ENCODE data around the gene C3orf22. TPM values are rescaled to one million over a fixed set of nuclear protein-coding genes. Genes with fewer than 3 reads are reported as not detected.

Gene C3orf22
- total RNA-seq, 2 donors from 2014 or later: not detected

DNA sequence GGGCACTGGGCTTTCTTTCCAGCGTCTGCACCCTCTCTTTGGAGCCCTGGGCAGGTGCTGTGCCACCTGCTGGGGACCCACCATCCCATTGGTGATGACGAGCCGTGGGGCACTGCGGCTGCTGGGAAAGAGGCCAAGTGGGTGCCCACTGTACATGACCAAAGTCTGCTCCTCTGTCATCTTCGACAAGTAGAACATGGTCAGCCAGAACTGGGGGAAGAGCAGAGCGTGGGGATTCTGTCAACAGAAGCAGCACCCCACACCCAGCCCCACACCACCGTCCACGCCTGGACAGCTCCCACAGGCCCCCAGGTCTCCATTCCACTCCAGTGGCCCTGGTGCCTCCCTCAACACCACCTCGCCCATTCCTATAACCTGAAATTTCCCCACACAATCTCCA, 50.8 kb downstream of the C3orf22 start:
- 68 to 83% methylated on average over 9 of the region's 9 CpGs for WGBS, 2 donors
- intact Hi-C loops (cut with DNase I): no loop called here
- H3K27me3 ChIP-seq: no peaks in the 10 kb centered on the region
- no peaks in the 10 kb centered on the region for H3K4me1 ChIP-seq
- no peak for ATAC-seq
- H3K27ac ChIP-seq: no peak overlapping the region
- no peak for DNase-seq
- no peaks in the 10 kb centered on the region for H3K36me3 ChIP-seq (replicated peaks in 1 of 2; ENCODE audit: insufficient read depth in 1 of 2, low read depth in 2 of 2)
- H3K4me3 ChIP-seq: no peak overlapping the region
- no peaks in the 10 kb centered on the region for H3K9me3 ChIP-seq
- TF ChIP-seq, protein P1, sequence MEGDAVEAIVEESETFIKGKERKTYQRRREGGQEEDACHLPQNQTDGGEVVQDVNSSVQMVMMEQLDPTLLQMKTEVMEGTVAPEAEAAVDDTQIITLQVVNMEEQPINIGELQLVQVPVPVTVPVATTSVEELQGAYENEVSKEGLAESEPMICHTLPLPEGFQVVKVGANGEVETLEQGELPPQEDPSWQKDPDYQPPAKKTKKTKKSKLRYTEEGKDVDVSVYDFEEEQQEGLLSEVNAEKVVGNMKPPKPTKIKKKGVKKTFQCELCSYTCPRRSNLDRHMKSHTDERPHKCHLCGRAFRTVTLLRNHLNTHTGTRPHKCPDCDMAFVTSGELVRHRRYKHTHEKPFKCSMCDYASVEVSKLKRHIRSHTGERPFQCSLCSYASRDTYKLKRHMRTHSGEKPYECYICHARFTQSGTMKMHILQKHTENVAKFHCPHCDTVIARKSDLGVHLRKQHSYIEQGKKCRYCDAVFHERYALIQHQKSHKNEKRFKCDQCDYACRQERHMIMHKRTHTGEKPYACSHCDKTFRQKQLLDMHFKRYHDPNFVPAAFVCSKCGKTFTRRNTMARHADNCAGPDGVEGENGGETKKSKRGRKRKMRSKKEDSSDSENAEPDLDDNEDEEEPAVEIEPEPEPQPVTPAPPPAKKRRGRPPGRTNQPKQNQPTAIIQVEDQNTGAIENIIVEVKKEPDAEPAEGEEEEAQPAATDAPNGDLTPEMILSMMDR (IDR thresholded peaks at IDR 0.05): no peak
- TF ChIP-seq POLR2A (IDR thresholded peaks at IDR 0.05): no peak

DNA sequence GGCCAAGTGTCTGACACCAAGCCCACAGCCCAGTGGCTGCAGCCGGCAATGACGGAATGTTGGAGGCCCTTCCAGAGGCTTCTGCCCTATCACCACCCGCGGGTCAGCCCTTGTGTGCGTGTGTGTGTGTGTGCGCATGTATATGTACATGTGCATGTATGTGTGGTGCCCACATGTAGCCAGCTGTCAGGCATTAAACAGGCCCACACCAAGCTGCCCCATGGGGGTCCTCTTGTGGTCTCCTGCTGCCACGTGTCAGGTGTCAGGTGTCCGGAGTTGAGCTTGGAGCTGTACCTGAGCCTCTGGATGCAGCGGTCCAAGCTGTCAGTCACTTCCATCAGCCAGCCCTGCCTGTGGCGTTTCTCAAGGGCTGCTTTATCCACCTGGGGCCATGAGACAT, 55.0 kb downstream of the C3orf22 start:
- ATAC-seq (no peak), DNase-seq (no peak)
- H3K9me3 ChIP-seq: no peaks in the 10 kb centered on the region
- intact Hi-C loops (cut with DNase I): no loop called here
- no peak overlapping the region for H3K4me3 ChIP-seq
- no peak overlapping the region for H3K27ac ChIP-seq
- no peaks in the 10 kb centered on the region for H3K4me1 ChIP-seq
- H3K27me3 ChIP-seq: no peaks in the 10 kb centered on the region
- 74 to 78% methylated on average over 8 to 10 of the region's 10 CpGs for WGBS, 2 donors
- H3K36me3 ChIP-seq (replicated peaks in 1 of 2; ENCODE audit: insufficient read depth in 1 of 2, low read depth in 2 of 2): no peaks in the 10 kb centered on the region
- TF ChIP-seq POLR2A (IDR thresholded peaks at IDR 0.05): no peak
- TF ChIP-seq, protein P1 (IDR thresholded peaks at IDR 0.05): no peak

DNA sequence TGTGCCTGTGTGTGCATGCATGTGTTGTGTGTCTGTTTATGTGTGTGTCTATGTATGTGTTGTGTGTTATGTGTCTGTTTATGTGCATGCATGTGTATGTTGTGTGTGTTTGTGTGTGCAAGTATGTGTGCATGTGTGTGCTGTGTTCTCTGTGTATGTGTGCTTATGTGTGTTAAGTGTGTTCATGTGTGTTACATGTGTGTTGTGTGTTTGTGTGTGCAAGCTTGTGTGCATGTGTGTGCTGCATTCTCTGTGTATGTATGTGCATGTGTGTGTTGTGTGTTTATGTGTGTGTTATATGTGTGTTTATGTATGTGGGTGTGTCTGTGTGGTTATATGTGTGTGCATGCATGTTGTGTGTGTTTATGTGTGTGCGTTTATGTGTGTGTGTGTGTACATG, 56.1 kb downstream of the C3orf22 start:
- no peaks in the 10 kb centered on the region for H3K9me3 ChIP-seq
- H3K4me3 ChIP-seq: no peak overlapping the region
- no peak overlapping the region for H3K27ac ChIP-seq
- 81 to 91% methylated on average over 1 of the region's 1 CpG for WGBS, 2 donors
- no peak for TF ChIP-seq POLR2A (IDR thresholded peaks at IDR 0.05)
- TF ChIP-seq, protein P1 (IDR thresholded peaks at IDR 0.05): no peak
- DNase-seq (no peak), ATAC-seq (no peak)
- no peaks in the 10 kb centered on the region for H3K4me1 ChIP-seq
- no peaks in the 10 kb centered on the region for H3K36me3 ChIP-seq (replicated peaks in 1 of 2; ENCODE audit: insufficient read depth in 1 of 2, low read depth in 2 of 2)
- H3K27me3 ChIP-seq: no peaks in the 10 kb centered on the region
- intact Hi-C loops (cut with DNase I): no loop called here

DNA sequence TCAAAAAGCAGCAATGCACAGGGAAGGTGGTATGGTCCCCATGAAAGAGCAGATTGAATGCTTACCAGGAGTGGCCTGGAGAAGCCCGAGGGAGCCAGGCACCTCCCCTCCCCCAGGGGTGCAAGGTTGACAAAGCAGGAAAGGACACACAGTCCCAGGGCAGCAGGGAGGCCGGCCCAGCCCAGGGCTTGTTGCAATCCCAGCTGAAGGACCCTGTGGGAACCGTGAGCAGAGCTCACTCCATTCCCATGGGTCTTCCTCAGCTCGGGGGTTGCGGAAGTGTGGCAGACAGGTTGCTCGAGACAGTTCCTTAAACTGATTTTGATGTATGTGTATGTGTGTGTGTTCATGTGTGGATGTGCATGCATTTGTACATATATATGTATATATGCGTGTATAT, 57.0 kb downstream of the C3orf22 start:
- H3K4me1 ChIP-seq: no peaks in the 10 kb centered on the region
- WGBS, 2 donors: 59 to 67% methylated on average over 6 to 7 of the region's 7 CpGs
- H3K36me3 ChIP-seq (replicated peaks in 1 of 2; ENCODE audit: insufficient read depth in 1 of 2, low read depth in 2 of 2): no peaks in the 10 kb centered on the region
- H3K27me3 ChIP-seq: no peaks in the 10 kb centered on the region
- no peak overlapping the region for H3K4me3 ChIP-seq
- no peak for ATAC-seq
- intact Hi-C loops (cut with DNase I): no loop called here
- H3K9me3 ChIP-seq: no peaks in the 10 kb centered on the region
- DNase-seq: no peak
- no peak for TF ChIP-seq POLR2A (IDR thresholded peaks at IDR 0.05)
- TF ChIP-seq, protein P1 (IDR thresholded peaks at IDR 0.05): no peak
- no peak overlapping the region for H3K27ac ChIP-seq

DNA sequence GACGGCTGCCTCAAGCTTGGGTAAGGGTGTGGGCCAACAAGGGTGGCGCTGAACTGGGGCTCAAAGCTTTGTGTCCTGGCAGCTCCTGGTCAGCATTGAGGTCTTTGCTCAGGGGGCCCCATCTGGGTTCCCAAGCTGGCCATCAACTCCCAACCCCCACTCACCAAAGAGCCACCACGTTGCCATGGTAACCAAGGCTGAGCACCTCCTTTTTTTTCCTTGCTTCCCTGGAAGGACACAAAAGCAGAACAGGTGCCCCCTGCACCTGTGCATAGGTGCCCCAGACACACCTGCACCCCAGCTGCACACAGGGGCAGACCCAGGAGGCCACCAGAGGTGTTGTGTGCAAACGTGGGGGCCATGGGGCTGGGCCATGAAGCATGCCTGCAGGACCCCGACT, 57.7 kb downstream of the C3orf22 start:
- H3K4me1 ChIP-seq: no peaks in the 10 kb centered on the region
- no peaks in the 10 kb centered on the region for H3K27me3 ChIP-seq
- no peak overlapping the region for H3K27ac ChIP-seq
- TF ChIP-seq POLR2A (IDR thresholded peaks at IDR 0.05): no peak
- TF ChIP-seq, protein P1 (IDR thresholded peaks at IDR 0.05): no peak
- intact Hi-C loops (cut with DNase I): no loop called here
- no peaks in the 10 kb centered on the region for H3K36me3 ChIP-seq (replicated peaks in 1 of 2; ENCODE audit: insufficient read depth in 1 of 2, low read depth in 2 of 2)
- DNase-seq (no peak), ATAC-seq (no peak)
- WGBS, 2 donors: 55 to 57% methylated on average over 4 to 5 of the region's 5 CpGs
- H3K9me3 ChIP-seq: no peaks in the 10 kb centered on the region
- no peak overlapping the region for H3K4me3 ChIP-seq
